Fibroblast of the conjunctiva (primary cell): ENCODE data around the gene WT1.
"Not testable (repeated sequence)": the region's sequence is repeated elsewhere in the genome, so short reads cannot be mapped to it uniquely, and the experiment has no call there.

ENCODE experiments used
- DNase-seq: peaks from one replicate; pipeline ENCODE4 v3.0.0-alpha.2; 2010; ENCODE audit warnings: low read depth

The WT1 gene

DNA sequence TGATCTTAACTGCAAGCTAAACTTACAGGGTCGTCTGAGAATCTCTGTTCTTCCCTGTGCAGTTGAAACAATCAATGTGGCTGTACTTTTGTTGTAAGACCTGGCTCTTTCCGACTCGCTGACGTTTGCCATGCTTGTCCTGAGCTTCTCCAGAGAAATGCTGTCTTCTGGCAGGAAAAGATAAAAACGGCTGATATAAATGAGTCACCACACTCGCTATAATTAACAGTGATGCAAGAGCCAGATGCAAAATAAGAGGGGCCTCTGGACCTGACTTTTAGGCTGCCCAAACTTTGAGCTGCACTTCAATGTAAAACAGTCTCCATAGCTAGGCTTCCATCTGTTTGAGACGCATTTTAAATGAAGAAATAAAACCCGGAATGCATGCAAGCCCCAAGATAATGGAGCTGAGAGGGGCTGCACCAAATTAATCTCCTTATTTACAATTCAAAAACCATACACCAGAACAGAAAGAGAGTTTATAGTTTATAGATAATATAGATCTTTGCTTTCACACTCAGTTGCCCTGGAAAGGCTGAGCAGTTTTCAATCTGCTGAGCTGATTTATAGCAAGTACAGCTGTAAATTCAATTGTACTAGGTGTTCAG, 48.5 kb downstream of the WT1 start:
- DNase-seq: no peak

GRCh38 chr11:32385998-32386397, 49.3 kb downstream of the WT1 start:
- no peak for DNase-seq

DNA sequence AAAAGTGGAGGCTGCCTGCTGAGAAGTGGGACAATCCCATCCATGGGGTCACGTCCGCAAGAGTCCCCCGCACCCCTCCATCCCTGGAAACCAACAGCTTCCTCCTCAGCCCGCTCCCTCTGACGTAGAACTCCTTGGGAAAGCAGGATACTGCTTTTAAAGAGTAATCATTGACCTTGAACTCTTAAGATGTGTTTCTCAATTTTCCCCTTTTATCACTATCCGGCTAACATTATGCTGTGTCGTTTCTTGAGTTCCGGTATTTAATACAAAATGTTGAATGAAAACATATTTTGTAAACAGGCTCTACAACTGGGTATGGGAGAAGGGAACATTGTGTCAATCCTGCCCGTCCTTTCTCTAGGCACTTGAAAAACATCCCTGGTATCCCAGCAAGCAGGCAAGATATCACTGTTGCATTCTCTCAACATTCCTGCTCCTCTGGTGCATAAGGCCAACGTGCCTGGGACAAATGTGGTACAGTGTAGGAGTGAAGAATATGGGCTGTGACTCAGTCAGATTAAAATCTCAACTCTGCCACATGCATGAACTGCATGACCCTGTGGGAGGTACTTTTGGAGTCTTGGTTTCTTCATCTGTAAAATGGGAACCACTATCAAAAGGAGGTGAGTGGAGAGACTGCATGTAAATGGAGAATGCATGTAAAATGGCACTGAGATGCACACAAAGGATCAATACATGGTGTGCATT, 52.8 kb downstream of the WT1 start:
- DNase-seq: no peak

DNA sequence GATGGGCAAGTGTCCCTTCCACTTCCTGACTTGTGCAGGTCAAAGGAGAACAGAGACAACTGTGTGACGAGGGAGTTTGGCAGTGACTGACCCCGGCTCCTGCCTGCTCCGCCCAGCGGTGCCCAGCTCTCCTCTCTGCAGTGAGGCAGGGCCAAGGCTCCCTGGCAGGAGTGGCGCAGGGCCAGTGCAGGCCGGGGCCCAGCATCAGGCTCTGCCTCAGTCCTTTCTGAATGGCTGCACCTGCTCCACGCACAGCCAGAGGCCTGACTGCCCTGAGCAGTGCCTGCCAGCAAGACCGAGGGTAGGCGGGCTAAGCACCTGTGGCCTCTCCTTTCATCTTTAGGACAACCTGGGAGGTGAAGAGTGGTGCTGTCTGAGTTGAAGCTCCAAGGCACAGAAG, 54.2 kb downstream of the WT1 start:
- no peak for DNase-seq

DNA sequence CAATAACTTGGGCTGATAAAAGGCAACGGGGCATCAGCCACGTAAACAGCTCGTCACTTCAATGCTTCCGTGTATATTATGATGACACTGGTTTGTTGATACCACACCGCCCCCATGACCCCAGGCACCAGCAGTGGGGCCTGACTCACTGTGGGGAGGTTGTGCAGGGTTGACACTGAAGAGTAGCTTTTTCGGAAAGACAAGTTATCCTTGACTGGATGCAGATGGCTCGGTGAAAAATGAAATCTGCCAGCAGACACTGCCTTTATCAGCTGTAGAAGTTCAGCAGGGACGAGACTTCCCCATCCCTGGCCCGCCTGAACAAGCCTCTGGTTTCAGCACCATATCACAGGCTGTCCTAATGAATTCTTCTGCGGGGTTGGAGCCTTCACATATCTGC, 55.6 kb downstream of the WT1 start:
- no peak for DNase-seq

DNA sequence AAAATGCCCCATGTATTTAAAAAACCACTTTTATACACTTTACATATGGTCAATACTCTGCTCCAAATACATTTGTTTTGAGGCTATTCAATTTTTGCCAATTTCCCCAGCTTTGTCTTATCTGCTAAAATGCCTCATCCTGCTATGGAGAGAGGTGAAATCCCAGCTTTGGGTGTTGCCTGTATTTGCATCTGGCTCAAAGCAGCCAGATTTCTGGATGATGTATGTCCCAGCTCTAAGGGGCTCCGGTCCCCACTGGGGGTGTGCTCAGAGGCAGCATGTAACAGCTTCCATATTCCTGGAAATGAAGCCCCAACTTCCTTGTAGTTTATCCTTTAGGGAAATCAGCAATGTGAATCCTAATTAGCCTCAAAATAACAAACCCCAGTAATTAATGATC, 59.5 kb downstream of the WT1 start:
- no peak for DNase-seq

DNA sequence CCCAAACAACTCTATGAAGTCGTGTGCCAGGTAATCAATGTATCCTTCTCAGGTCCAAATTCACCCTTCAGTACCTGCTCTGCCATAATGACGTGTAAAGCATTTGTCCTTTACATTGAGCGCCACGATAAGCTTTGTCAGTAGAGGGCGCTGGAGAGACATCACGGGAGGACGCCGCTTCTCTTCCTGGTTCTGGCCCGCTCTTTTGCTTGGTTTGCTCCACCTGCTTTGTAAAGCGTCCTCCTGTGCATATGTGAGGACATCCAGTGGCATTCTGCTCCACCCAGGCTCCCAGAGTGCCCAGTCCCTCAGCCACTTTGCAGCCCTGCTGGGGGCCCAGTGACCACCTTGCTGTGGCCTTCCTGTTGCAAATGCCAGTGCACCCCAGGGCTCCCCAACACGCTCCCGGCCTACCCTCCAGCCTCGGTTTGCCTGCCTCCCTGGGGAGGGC, 61.1 kb downstream of the WT1 start:
- DNase-seq: no peak

DNA sequence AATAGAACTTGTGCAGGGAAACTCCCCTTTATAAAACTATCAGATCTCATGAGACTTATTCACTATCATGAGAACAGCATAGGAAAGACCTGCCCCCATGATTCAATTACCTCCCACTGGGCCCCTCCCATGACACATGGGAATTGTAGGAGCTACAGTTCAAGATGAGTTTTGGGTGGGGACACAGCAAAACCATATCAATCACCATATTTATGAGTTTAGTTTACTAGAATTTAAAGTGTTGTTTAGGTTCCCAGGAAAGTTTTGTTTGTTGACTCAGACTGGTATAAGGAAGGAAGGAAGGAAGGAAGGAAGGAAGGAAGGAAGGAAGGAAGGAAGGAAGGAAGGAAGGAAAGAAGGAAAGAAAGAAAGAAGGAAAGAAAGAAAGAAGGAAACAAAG, 65.4 kb downstream of the WT1 start:
- not testable (repeated sequence) for DNase-seq

GRCh38 chr11:32366666-32367065, 68.7 kb downstream of the WT1 start:
- DNase-seq: no peak

DNA sequence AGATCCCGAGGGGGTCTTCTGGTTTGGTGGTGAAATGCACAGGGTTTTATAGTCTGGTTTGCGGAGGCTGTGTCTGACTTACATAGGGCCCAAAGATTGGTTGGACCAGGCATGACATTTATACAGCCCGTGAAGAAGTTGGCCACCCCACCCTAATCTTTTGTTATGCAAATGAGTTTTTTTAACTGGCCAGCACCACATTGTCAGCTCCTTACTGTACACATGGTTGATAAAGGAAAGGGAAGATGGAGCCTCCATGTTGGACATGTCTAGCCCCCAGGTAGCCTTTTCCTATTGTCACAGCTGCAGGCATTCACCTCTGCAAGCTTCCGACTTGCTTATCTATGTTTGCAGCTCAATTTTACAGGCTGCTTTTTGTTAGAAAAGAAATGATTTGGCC, 70.1 kb downstream of the WT1 start:
- no peak for DNase-seq

GRCh38 chr11:32358729-32359128, 76.6 kb downstream of the WT1 start:
- DNase-seq: no peak

- no peak for DNase-seq
Observed at GRCh38 chr11:32353884-32354283, 81.5 kb downstream of the WT1 start.

GRCh38 chr11:32348502-32348901, 86.8 kb downstream of the WT1 start:
- no peak for DNase-seq

DNA sequence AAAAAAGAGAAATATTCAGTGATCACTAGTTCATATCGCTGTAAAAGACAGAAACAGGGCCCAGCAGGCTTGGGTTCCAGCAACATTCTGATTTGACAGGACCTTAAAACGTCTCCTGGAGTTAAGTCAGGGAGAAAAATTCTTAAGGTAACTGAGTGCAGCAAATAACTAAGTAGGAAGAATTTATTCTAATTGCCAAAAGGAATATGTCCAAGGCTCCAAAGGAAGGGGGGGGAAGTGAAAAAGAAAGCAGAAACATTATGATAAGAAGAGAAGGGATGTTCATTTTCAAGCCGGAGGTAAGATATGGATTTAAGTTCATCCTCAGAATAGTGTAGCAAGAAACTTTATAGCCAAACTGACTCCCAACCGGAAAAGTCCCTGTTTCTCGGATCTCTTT, 90.4 kb downstream of the WT1 start:
- DNase-seq: no peak

- DNase-seq: no peak
Observed at GRCh38 chr11:32343325-32344008, 91.9 kb downstream of the WT1 start.

- no peak for DNase-seq
Observed at GRCh38 chr11:32341620-32342613, 93.4 kb downstream of the WT1 start.

DNA sequence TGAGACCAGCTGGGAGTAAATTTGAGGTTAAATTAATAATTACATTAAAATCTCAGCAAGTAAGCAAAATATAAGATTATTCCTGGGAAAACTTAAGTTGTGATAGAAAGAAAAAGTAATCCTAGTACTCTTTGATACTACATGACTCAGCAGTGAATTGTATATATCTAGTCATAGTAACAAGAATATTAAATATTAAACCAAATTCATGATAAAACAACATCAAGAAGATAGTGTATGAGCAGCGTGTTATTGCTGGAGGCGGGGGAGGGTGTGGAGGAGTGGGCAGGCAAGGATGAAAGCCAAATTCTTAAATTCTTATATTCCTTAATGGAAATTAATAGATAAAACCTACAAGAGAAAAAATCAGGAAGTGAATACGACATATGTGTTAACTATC, 95.2 kb downstream of the WT1 start:
- no peak for DNase-seq
